Measurements from ENCODE around the gene CXCR6.

CXCR6 gene

DNA sequence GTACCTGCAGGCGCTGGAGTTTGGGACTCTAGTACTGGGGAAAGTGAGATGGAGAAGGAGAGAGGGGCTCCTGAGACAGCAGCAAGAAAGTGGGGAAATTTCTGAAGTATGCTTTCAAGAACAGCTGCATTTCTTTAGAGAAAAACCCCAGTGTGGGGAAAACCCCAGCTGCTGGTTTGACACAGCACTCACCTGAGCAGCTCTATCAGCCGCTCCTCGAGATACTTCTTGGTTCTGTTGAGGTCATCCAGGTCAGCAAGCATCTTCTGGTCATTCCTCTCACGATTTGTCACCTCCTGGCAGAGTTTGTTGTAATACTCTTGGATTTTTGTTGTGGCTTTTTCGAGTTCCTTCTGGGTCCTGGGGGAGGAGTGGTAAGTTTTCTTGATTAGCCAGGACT is 18.8 kb downstream of the CXCR6 start:
- Mint-ChIP-seq H3K27me3 (ENCODE audit: low read depth) (no peaks in the 10 kb centered on the region), H3K4me3 (no peak overlapping the region), H3K4me1 (ENCODE audit: low read depth) (peaks cover 49% of the 10 kb centered on the region), H3K9me3 (peaks cover 4% of the 10 kb centered on the region), H3K27ac (peak overlapping the region; percentile 49), H3K36me3 (ENCODE audit: low read depth) (peaks cover 88% of the 10 kb centered on the region)
- DNase-seq (ENCODE audit: low spot score) = no peak

DNA sequence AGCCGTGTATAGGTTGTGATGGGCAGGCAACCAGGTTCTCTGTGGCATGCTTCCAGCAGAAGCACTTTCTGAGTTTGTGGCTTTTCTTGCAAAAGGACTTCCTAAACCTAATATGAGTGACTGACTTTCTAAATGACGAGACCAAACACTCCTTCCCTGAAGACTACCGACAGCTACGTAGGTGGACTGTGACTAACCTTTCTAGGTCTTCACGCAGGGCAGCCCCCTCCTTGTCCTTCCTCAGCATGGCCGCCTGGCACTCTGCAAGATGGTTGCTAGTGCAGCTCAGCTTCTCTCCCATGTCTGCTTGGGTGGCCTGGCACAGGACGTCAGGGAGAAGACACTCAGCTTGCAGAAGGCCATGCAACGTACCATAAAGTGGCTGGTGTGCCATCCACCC is 20.9 kb downstream of the CXCR6 start:
- peak overlapping the region; percentile 5 for H3K4me3 Mint-ChIP-seq
- H3K4me1 Mint-ChIP-seq (ENCODE audit: low read depth) = peaks cover 49% of the 10 kb centered on the region
- peaks cover 4% of the 10 kb centered on the region for H3K9me3 Mint-ChIP-seq
- H3K27me3 Mint-ChIP-seq (ENCODE audit: low read depth) = no peaks in the 10 kb centered on the region
- DNase-seq (ENCODE audit: low spot score) = peak; percentile 74
- H3K36me3 Mint-ChIP-seq (ENCODE audit: low read depth) = peaks cover 90% of the 10 kb centered on the region
- peak overlapping the region; percentile 32 for H3K27ac Mint-ChIP-seq

DNA sequence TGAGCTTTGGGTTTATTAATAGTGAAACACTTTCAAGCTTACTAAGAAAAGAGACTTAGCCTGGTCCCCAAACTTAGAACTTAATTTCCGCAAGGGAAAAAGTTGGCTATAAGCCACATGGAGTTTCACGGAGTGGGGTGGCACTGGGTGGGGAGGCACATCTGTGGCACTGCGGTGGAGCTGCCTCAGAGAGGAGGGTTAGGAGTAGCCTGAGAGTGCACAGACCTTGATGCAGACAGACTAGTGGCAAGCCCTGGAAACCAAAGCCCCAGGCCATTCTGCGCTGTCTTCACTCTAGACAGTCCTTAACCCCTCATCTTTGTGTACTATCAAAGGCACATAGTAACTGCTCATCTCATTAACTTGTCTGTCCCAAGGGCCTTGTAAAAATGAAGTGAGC is 22.0 kb downstream of the CXCR6 start:
- Mint-ChIP-seq H3K36me3 (ENCODE audit: low read depth) (peaks cover 87% of the 10 kb centered on the region), H3K27ac (peak overlapping the region; percentile 63), H3K9me3 (peaks cover 4% of the 10 kb centered on the region), H3K27me3 (ENCODE audit: low read depth) (no peaks in the 10 kb centered on the region), H3K4me1 (ENCODE audit: low read depth) (peaks cover 53% of the 10 kb centered on the region), H3K4me3 (peak overlapping the region; percentile 18)
- no peak for DNase-seq (ENCODE audit: low spot score)

DNA sequence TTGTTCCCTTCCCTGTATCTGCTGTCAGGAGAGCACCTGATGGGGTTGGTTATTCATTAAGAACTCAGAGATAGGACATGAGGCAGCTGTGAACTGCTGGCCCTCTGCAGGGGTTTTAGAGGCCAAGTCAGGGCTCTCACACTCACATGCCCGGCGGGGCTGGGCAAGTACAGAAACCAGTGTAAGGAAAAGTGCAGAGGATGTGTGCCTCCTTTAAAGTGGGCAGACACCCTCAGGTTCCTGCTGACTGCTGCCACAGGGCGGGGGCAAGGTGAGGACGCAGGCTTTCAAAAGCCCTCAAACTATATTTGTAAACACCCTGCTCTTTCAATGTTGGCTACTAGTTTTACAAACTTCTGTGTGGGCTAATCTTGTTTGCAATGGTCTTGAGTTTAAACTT is 22.4 kb downstream of the CXCR6 start:
- Mint-ChIP-seq H3K27ac (peak overlapping the region; percentile 63), H3K36me3 (ENCODE audit: low read depth) (peaks cover 86% of the 10 kb centered on the region)

DNA sequence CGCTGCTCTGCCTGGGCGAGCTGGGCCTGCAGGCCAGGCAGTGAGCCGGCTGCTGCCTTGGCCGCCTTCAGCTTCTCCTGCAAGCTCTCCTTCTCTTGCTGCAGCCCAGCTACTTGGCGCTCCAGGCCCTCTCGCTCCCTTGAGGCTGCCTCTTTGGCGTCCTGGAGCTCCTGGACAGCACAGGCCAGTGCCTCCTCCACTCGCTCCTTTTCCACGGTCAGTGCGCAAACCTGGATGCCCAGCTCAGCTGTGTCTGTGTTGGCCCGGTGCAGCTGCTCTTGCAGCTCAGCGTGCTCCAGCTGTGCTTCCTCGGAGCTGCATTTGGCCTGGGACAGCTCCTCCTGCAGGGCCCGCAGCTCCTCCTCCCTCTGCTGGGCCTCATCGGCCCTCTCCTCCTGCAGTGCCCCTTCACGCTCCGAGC is 23.1 kb downstream of the CXCR6 start:
- peaks cover 55% of the 10 kb centered on the region for H3K4me1 Mint-ChIP-seq (ENCODE audit: low read depth)
- H3K4me3 Mint-ChIP-seq = no peak overlapping the region
- H3K9me3 Mint-ChIP-seq = no peaks in the 10 kb centered on the region
- H3K27ac Mint-ChIP-seq = no peak overlapping the region
- DNase-seq (ENCODE audit: low spot score) = no peak
- no peaks in the 10 kb centered on the region for H3K27me3 Mint-ChIP-seq (ENCODE audit: low read depth)
- H3K36me3 Mint-ChIP-seq (ENCODE audit: low read depth) = peaks cover 83% of the 10 kb centered on the region

More for the DNA sequence above, 22.4 kb downstream of the CXCR6 start:
- H3K27me3 Mint-ChIP-seq (ENCODE audit: low read depth) = no peaks in the 10 kb centered on the region
- DNase-seq (ENCODE audit: low spot score) = no peak
- H3K4me1 Mint-ChIP-seq (ENCODE audit: low read depth) = peaks cover 56% of the 10 kb centered on the region
- peak overlapping the region; percentile 33 for H3K4me3 Mint-ChIP-seq
- H3K9me3 Mint-ChIP-seq = peaks cover 4% of the 10 kb centered on the region

DNA sequence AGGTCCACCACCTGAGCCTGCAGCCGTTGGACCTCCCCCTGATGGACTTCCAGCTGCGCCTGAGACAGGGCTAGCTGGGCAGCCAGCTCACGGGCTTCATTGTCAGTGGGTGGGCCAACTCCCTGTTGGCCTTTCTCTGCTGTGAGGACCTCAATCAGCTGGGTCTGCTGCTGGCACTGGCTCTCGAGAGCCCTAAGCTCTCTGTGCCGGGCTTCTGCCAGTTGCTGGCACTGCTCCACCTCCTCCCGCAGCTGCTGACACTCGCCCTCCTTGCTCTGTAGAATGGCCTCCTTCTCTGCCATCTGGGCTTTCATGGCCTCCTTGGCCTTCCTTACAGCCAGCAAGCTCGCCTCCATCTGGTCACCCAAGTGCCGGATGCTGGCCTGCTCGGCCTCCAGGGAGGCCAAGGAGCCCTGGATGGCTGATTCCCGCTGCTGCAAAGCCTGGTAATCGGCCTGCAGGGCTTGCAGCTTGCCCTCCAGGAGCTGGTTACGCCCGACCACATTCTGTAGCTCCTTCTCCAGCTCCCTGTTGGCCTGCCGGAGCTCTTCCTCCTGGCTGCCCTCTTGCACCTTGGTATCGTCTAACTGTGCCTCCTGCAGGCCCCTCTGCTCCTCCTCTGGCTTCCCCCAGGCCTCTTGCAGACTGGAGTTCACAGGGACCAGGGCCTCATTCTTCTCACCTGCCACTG is 23.8 kb downstream of the CXCR6 start:
- Mint-ChIP-seq H3K4me3 (no peak overlapping the region), H3K9me3 (no peaks in the 10 kb centered on the region), H3K27me3 (ENCODE audit: low read depth) (no peaks in the 10 kb centered on the region), H3K27ac (peak overlapping the region; percentile 68), H3K4me1 (ENCODE audit: low read depth) (peaks cover 55% of the 10 kb centered on the region), H3K36me3 (ENCODE audit: low read depth) (peaks cover 81% of the 10 kb centered on the region)
- no peak for DNase-seq (ENCODE audit: low spot score)

DNA sequence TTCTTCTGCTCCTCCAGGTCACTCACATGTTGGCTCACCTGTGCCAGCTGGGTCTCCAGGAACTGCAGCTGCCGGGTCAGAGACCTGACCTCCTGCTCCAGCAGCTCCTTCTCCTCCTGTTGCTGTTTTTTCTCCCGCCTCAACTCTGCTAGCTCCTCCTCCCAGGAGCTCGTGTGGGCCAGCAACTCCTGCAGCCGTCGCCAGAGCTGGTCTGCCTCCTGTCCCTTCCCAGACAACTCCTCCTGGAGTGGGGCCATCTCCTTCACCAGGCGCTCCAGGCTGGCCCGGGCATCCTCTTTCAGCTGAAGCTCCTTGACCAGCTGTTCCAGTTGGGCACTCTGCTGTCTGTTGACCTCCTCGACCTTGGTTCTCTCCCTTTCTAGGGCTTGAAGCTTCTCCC is 24.5 kb downstream of the CXCR6 start:
- H3K9me3 Mint-ChIP-seq = no peaks in the 10 kb centered on the region
- H3K27me3 Mint-ChIP-seq (ENCODE audit: low read depth) = no peaks in the 10 kb centered on the region
- H3K36me3 Mint-ChIP-seq (ENCODE audit: low read depth) = peaks cover 79% of the 10 kb centered on the region
- peak overlapping the region; percentile 68 for H3K27ac Mint-ChIP-seq
- no peak for DNase-seq (ENCODE audit: low spot score)
- H3K4me3 Mint-ChIP-seq = no peak overlapping the region
- H3K4me1 Mint-ChIP-seq (ENCODE audit: low read depth) = peaks cover 54% of the 10 kb centered on the region

DNA sequence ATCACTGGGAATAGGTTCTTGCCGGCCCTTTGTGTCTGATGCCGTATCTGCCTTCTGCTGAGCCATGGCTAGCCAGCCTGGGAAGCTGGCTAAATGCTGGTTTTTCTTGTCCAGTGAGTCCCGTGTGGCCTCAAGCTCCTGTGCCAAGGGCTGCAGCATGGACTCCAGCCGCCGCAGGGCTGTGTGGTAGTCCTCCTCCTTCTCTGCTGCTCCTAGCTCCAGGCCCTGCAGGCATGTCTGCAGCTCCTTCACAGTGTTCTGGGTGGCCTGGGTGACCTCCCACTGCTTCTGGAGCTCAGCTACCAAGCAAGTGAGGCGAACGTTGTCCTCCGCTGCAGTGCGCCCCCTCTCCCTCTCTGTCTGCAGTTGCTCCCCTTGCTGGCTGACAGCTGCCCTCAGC is 24.9 kb downstream of the CXCR6 start:
- Mint-ChIP-seq H3K4me3 (no peak overlapping the region), H3K27ac (no peak overlapping the region), H3K36me3 (ENCODE audit: low read depth) (peaks cover 78% of the 10 kb centered on the region), H3K27me3 (ENCODE audit: low read depth) (no peaks in the 10 kb centered on the region), H3K9me3 (no peaks in the 10 kb centered on the region), H3K4me1 (ENCODE audit: low read depth) (peaks cover 54% of the 10 kb centered on the region)
- no peak for DNase-seq (ENCODE audit: low spot score)

DNA sequence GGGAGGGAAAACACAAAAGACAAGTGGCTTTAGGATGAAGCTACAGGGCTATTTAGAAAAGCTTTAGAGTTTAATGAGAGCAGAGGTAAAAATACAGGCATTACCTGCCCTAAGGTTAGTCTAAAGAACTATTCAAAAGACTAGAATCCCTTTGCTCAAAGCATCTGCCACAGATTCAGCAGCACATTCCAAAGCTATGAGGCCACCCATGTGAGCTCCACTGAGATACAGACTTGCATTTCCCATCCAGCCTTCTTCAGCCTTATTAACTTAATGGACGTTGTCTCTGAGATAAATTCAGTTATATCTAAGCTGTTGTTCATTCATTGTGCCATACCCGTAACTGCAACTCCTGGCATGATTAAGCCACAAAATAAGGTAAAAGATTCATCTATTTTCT is 25.4 kb downstream of the CXCR6 start:
- peaks cover 78% of the 10 kb centered on the region for H3K36me3 Mint-ChIP-seq (ENCODE audit: low read depth)
- H3K9me3 Mint-ChIP-seq = no peaks in the 10 kb centered on the region
- H3K4me3 Mint-ChIP-seq = no peak overlapping the region
- no peak overlapping the region for H3K27ac Mint-ChIP-seq
- no peak for DNase-seq (ENCODE audit: low spot score)
- H3K4me1 Mint-ChIP-seq (ENCODE audit: low read depth) = peaks cover 52% of the 10 kb centered on the region
- H3K27me3 Mint-ChIP-seq (ENCODE audit: low read depth) = no peaks in the 10 kb centered on the region

DNA sequence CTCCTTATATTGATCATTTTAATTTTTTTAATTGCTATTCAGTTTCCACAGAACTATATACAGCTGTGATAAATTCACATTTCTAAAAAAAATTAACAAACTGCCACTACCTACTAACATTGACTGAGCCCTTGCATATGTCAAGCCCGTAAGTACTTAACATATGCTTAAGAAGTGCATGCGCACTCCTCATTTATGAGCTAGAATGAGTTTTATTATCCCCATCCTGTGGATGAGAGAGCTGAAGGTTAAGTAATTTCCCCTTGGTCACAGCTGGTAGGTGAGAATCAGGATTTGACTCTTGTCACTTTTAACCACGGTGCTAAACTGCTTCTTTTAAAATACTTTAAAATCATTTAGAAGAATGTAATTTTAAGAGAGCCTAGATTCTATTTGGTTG is 25.9 kb downstream of the CXCR6 start:
- Mint-ChIP-seq H3K27ac (no peak overlapping the region), H3K4me1 (ENCODE audit: low read depth) (peaks cover 49% of the 10 kb centered on the region), H3K36me3 (ENCODE audit: low read depth) (peaks cover 75% of the 10 kb centered on the region), H3K27me3 (ENCODE audit: low read depth) (no peaks in the 10 kb centered on the region), H3K4me3 (no peak overlapping the region), H3K9me3 (no peaks in the 10 kb centered on the region)
- DNase-seq (ENCODE audit: low spot score) = no peak

DNA sequence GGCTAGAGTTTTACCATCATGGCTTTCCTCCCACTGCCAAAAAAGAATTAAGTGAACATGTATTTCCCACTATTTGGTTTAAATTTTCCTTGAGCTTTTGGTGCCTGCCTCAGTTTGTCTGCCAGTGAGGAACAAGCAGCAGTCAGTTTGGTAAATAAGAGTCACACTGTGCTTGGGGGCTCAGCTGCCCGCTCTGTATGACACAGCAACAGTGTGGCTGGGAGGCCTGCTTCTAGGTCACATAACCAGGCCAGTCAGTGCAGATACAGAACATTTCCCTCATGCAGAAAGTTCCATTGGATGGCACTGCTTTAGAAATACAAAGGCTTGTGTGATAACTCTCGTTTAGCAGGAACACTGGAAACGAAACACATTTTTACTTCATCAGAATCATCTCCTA is 26.7 kb downstream of the CXCR6 start:
- H3K27me3 Mint-ChIP-seq (ENCODE audit: low read depth) = no peaks in the 10 kb centered on the region
- no peak overlapping the region for H3K27ac Mint-ChIP-seq
- DNase-seq (ENCODE audit: low spot score) = no peak
- H3K4me1 Mint-ChIP-seq (ENCODE audit: low read depth) = peaks cover 47% of the 10 kb centered on the region
- no peak overlapping the region for H3K4me3 Mint-ChIP-seq
- peaks cover 77% of the 10 kb centered on the region for H3K36me3 Mint-ChIP-seq (ENCODE audit: low read depth)
- no peaks in the 10 kb centered on the region for H3K9me3 Mint-ChIP-seq

DNA sequence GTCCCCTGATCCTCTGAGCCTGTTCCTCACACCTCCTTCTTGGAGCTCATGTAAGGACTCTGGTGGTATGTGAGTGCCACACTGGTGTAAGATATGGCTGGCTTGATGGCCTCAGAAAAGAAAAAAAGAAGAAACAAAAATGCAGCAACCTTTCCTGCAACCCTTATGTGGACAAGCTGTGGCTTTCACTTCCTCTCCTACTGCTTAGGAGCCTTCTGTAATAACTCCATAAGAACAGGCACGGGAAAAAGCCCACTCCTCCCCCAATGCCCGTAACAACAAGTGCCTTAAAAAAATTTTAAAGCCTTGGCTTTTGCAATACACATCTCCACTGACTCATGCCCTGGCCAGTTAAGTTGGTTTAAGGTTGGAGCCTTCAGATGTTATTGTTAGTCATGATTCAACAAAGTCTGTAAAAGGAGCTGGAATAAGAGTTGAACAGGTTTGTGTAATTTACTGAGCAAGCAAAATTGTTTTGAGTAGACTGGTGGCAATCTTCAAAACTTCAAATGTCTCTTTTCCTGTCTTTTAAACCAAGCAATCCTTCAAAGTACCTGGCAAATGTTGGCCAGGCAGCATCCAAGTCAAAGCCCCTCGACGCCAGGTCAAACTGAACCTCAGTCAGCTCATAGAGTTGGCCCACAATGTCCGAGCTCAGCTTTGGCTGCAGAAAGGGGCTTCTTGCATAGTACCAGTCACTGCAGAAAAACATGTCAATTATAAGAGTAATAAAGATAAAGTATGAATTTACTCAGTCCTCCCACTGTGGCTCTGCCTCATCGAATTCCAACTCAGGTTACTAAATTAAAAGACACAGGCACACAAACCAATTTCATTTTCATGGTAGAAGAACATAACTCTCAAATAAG is 29.5 kb downstream of the CXCR6 start:
- Mint-ChIP-seq H3K4me3 (peak overlapping the region; percentile 57), H3K4me1 (ENCODE audit: low read depth) (peaks cover 56% of the 10 kb centered on the region), H3K36me3 (ENCODE audit: low read depth) (peaks cover 77% of the 10 kb centered on the region)

DNA sequence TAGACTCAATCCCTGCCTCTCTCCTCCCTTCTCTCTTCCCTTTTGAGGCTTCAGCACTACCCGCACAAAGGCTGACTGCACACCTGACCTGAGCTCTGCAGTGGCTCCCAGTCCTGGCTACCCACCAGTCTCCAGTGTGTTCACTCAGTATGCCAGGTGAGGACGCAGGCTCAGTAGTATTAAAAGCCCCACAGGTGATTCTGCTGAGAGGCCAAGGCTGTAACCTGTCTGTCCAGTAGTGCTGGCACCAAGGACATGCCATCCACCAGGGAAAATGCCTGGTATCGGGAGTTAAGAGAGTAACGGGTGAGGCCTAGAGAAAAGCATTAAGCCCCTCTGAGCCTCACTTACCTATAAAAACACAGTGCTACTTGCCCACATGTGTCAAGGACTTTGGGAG is 31.4 kb downstream of the CXCR6 start:
- Mint-ChIP-seq H3K4me1 (ENCODE audit: low read depth) (peaks cover 73% of the 10 kb centered on the region), H3K4me3 (no peak overlapping the region), H3K27me3 (ENCODE audit: low read depth) (no peaks in the 10 kb centered on the region), H3K36me3 (ENCODE audit: low read depth) (peaks cover 76% of the 10 kb centered on the region), H3K9me3 (no peaks in the 10 kb centered on the region), H3K27ac (peak overlapping the region; percentile 33)
- DNase-seq (ENCODE audit: low spot score) = no peak

More for the DNA sequence above, 29.5 kb downstream of the CXCR6 start:
- Mint-ChIP-seq H3K27me3 (ENCODE audit: low read depth) (no peaks in the 10 kb centered on the region), H3K27ac (peak overlapping the region; percentile 65), H3K9me3 (no peaks in the 10 kb centered on the region)
- no peak for DNase-seq (ENCODE audit: low spot score)

DNA sequence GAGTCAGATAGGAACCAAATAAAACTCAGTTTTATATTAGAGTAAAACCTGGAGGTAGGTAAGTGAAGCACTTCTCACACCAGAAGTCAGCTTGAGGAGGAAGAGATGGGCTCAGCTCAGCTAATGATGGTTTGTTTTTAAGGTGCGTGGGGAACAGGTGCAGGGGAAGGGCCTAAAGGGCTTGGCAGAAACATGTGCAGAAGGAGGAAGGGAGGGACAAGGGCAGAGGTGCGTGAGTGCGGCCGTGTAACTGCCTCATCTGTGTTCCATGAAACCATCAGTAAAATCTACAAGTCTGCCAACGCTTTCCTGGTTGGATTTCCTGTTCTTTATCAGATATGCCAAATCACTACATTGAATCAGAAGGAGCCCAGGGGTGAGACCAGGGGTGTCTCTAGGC is 32.4 kb downstream of the CXCR6 start:
- Mint-ChIP-seq H3K27ac (peak overlapping the region; percentile 80), H3K9me3 (no peaks in the 10 kb centered on the region), H3K4me3 (peak overlapping the region; percentile 26), H3K4me1 (ENCODE audit: low read depth) (peaks cover 74% of the 10 kb centered on the region), H3K36me3 (ENCODE audit: low read depth) (peaks cover 77% of the 10 kb centered on the region), H3K27me3 (ENCODE audit: low read depth) (no peaks in the 10 kb centered on the region)
- no peak for DNase-seq (ENCODE audit: low spot score)
